SU-DHL-6 (cell line): Measurements from ENCODE around the gene HECW1.

Experiments
- H2AFZ ChIP-seq: fragments of 200-600 bp; sonication (generic); 2 replicates; pipeline ENCODE4 v1.6.1; 2014; ENCODE audit warnings: low read depth, mild to moderate bottlenecking, moderate library complexity, mixed read lengths, antibody characterized with exemption, low read length; ENCODE audit not compliant: severe bottlenecking
- H3F3A ChIP-seq: fragments of 200-600 bp; shearing (Covaris generic); 2 replicates; pipeline ENCODE4 v1.6.0; 2016; ENCODE audit warnings: antibody characterized with exemption, mild to moderate bottlenecking; ENCODE audit not compliant: insufficient read depth
- H3K27ac ChIP-seq: fragments of 200-600 bp; sonication (generic); 2 replicates; pipeline ENCODE4 v1.5.1; 2016; ENCODE audit warnings: low read depth, mild to moderate bottlenecking, low read length, moderate library complexity, mixed read lengths
- H3K27me3 ChIP-seq: fragments of 200-600 bp; sonication (generic), shearing (Covaris generic); 2 replicates; pipeline ENCODE4 v1.6.0; 2014; ENCODE audit warnings: mild to moderate bottlenecking, low read length
- H3K36me3 ChIP-seq: fragments of 200-600 bp; sonication (generic); 2 replicates; pipeline ENCODE4 v1.6.1; 2014; ENCODE audit warnings: mild to moderate bottlenecking, low read length, mixed read lengths
- H3K4me2 ChIP-seq: fragments of 300-600, 200-600 bp; shearing (Covaris generic), sonication (generic); 2 replicates; pipeline ENCODE4 v1.6.0; 2014; ENCODE audit warnings: low read length, low read depth, mild to moderate bottlenecking; ENCODE audit not compliant: poor library complexity, severe bottlenecking
- H3K4me3 ChIP-seq: fragments of 200-600 bp; sonication (generic); 2 replicates; pipeline ENCODE4 v1.5.1; 2014; ENCODE audit warnings: antibody characterized with exemption, low read length, mild to moderate bottlenecking, mixed read lengths; ENCODE audit not compliant: insufficient read depth, poor library complexity, severe bottlenecking
- H3K79me2 ChIP-seq: fragments of 200-600 bp; sonication (generic); 2 replicates; pipeline ENCODE4 v1.6.1; 2014; ENCODE audit warnings: mild to moderate bottlenecking, low read length, moderate library complexity; ENCODE audit not compliant: insufficient read depth
- H3K9ac ChIP-seq: fragments of 200-600 bp; sonication (generic); 2 replicates; pipeline ENCODE4 v1.7.0; 2014; ENCODE audit warnings: mild to moderate bottlenecking, low read length
- H3K9me2 ChIP-seq: fragments of 200-600 bp; sonication (generic); replicated peaks from 2 replicates; pipeline ENCODE4 v1.6.1; 2014; ENCODE audit warnings: low read length; ENCODE audit not compliant: insufficient read depth
- H3K9me3 ChIP-seq: fragments of 200-600 bp; sonication (generic); 2 replicates; pipeline ENCODE4 v1.6.1; 2014; ENCODE audit warnings: low read length, mixed read lengths; ENCODE audit not compliant: insufficient read depth
- H4K20me1 ChIP-seq: fragments of 200-600 bp; sonication (generic); 2 replicates; pipeline ENCODE4 v1.6.1; 2014; ENCODE audit warnings: low read depth, mild to moderate bottlenecking, antibody characterized with exemption, low read length, moderate library complexity, mixed read lengths
- EZH2phosphoT487 ChIP-seq: fragments of 200-600 bp; sonication (generic), shearing (Covaris generic); conservative IDR thresholded peaks from 2 replicates; pipeline ENCODE4 v1.6.1; 2018; ENCODE audit warnings: mild to moderate bottlenecking, antibody characterized with exemption, low read length, moderate library complexity, mixed read lengths
- TF ChIP-seq, protein P1 (sequence below): fragments of 200-600 bp; sonication (generic); IDR thresholded peaks from one replicate; pipeline ENCODE4 v1.5.1; 2017; ENCODE audit warnings: antibody characterized with exemption, mild to moderate bottlenecking, low read length, moderate library complexity; ENCODE audit not compliant: insufficient read depth, poor library complexity, severe bottlenecking

HECW1 gene

DNA sequence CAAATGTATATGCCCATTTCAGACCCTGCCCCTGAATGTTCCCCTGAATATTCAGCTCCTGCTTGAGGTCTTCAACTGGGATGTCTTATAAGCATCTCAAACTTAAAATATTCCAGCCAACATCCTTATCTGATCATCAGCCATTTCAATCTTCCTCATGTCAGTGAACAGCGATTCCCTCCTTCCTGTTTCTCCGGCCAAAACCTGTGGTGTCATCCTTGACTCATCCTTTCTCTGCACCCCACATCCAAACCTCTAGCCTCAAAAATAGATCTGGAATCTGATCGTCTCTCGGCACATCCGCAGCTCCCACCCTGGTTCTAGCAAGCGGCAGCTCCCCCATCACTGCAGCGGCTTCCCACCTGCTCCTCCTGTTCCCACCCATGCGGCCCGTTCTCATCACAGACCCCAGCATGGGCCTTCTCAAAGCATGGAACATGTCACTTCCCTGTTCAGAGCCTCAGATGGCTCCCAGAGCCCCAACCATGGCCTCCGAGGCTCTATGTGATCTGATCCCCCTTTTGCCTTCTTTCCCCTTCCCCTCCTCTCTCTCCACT lies 165.7 kb downstream of the HECW1 start:
- TF ChIP-seq, protein P1, sequence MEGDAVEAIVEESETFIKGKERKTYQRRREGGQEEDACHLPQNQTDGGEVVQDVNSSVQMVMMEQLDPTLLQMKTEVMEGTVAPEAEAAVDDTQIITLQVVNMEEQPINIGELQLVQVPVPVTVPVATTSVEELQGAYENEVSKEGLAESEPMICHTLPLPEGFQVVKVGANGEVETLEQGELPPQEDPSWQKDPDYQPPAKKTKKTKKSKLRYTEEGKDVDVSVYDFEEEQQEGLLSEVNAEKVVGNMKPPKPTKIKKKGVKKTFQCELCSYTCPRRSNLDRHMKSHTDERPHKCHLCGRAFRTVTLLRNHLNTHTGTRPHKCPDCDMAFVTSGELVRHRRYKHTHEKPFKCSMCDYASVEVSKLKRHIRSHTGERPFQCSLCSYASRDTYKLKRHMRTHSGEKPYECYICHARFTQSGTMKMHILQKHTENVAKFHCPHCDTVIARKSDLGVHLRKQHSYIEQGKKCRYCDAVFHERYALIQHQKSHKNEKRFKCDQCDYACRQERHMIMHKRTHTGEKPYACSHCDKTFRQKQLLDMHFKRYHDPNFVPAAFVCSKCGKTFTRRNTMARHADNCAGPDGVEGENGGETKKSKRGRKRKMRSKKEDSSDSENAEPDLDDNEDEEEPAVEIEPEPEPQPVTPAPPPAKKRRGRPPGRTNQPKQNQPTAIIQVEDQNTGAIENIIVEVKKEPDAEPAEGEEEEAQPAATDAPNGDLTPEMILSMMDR = no peak
- TF ChIP-seq EZH2phosphoT487 = no peak
- no peak overlapping the region for H3K27ac ChIP-seq
- no peaks in the 10 kb centered on the region for H3K79me2 ChIP-seq
- H3K27me3 ChIP-seq = no peaks in the 10 kb centered on the region
- no peak overlapping the region for H2AFZ ChIP-seq
- H3K36me3 ChIP-seq = no peaks in the 10 kb centered on the region
- H3K4me3 ChIP-seq = no peak overlapping the region
- no peaks in the 10 kb centered on the region for H3K9me3 ChIP-seq
- H3K9me2 ChIP-seq = no peaks in the 10 kb centered on the region
- no peak overlapping the region for H3K9ac ChIP-seq
- H3F3A ChIP-seq = no peaks in the 10 kb centered on the region
- no peaks in the 10 kb centered on the region for H4K20me1 ChIP-seq
- H3K4me2 ChIP-seq = no peak overlapping the region

GRCh38 chr7:43281268-43281667 lies 168.8 kb downstream of the HECW1 start:
- no peaks in the 10 kb centered on the region for H3K36me3 ChIP-seq
- H3K4me3 ChIP-seq = no peak overlapping the region
- H3K9ac ChIP-seq = no peak overlapping the region
- TF ChIP-seq EZH2phosphoT487 = no peak
- TF ChIP-seq, protein P1 = no peak
- no peak overlapping the region for H3K27ac ChIP-seq
- no peak overlapping the region for H2AFZ ChIP-seq
- no peaks in the 10 kb centered on the region for H3K79me2 ChIP-seq
- H3K9me3 ChIP-seq = no peaks in the 10 kb centered on the region
- H3K4me2 ChIP-seq = no peak overlapping the region
- no peaks in the 10 kb centered on the region for H3F3A ChIP-seq
- H4K20me1 ChIP-seq = no peaks in the 10 kb centered on the region
- H3K27me3 ChIP-seq = no peaks in the 10 kb centered on the region
- no peaks in the 10 kb centered on the region for H3K9me2 ChIP-seq

- H3K9me3 ChIP-seq = no peaks in the 10 kb centered on the region
- H3K9ac ChIP-seq = no peak overlapping the region
- H3K9me2 ChIP-seq = no peaks in the 10 kb centered on the region
- H3K27me3 ChIP-seq = no peaks in the 10 kb centered on the region
- H2AFZ ChIP-seq = no peak overlapping the region
- H3F3A ChIP-seq = no peaks in the 10 kb centered on the region
- H3K79me2 ChIP-seq = no peaks in the 10 kb centered on the region
- no peaks in the 10 kb centered on the region for H3K36me3 ChIP-seq
- no peaks in the 10 kb centered on the region for H4K20me1 ChIP-seq
- H3K27ac ChIP-seq = no peak overlapping the region
- H3K4me3 ChIP-seq = no peak overlapping the region
- no peak overlapping the region for H3K4me2 ChIP-seq
- no peak for TF ChIP-seq EZH2phosphoT487
- TF ChIP-seq, protein P1 = no peak
Observed at GRCh38 chr7:43283706-43284105, 171.3 kb downstream of the HECW1 start.
